ENCODE results near the gene STK32B.

GRCh38 chr4:5004496-5004895 is 46.8 kb upstream of the STK32B start:
- TF ChIP-seq C11orf30 (IDR thresholded peaks at IDR 0.05; ENCODE audit: low read depth): no peak
- no peak for TF ChIP-seq ZNF140 (CRISPR knock-in tag; IDR thresholded peaks at IDR 0.05)
- TF ChIP-seq USF1 (CRISPR knock-in tag; IDR thresholded peaks at IDR 0.05): no peak
- TF ChIP-seq JUN (IDR thresholded peaks at IDR 0.05; ENCODE audit: borderline replicate concordance, low read depth, low read length): no peak
- no peak for TF ChIP-seq JUN (CRISPR knock-in tag; IDR thresholded peaks at IDR 0.05; ENCODE audit: borderline replicate concordance)
- no peak for TF ChIP-seq ATF6 (CRISPR knock-in tag; IDR thresholded peaks at IDR 0.05)
- TF ChIP-seq RAD21 (CRISPR knock-in tag; conservative IDR thresholded peaks at IDR 0.05 in 1 of 2, IDR thresholded peaks at IDR 0.05 in 1 of 2): no peak
- no peak for TF ChIP-seq POLR2A (conservative IDR thresholded peaks at IDR 0.05)
- no peak for TF ChIP-seq EZH2 (IDR thresholded peaks at IDR 0.05; ENCODE audit: borderline replicate concordance, low read depth, low read length)
- TF ChIP-seq SPI1 (IDR thresholded peaks at IDR 0.05; ENCODE audit: borderline replicate concordance, low read depth, low read length): no peak
- no peak for TF ChIP-seq NBN (IDR thresholded peaks at IDR 0.05; ENCODE audit: low read depth)
- no peak for TF ChIP-seq RFX5 (IDR thresholded peaks at IDR 0.05; ENCODE audit: low read depth, low read length)
- TF ChIP-seq CTCF (IDR thresholded peaks at IDR 0.05 in 2 of 3, conservative IDR thresholded peaks at IDR 0.05 in 1 of 3; ENCODE audit: insufficient read depth in 2 of 3, low read depth in 1 of 3, low read length in 3 of 3): no peak
- no peak for TF ChIP-seq CBX8 (IDR thresholded peaks at IDR 0.05; ENCODE audit: borderline replicate concordance, extremely low read depth, low read depth, low read length, poor library complexity, severe bottlenecking)
